Measurements from ENCODE around the gene UBE2O.

- TF ChIP-seq POLR2A (IDR thresholded peaks at IDR 0.05) (no peak), CTCF (IDR thresholded peaks at IDR 0.05) (no peak)
Measured at GRCh38 chr17:76485569-76485968, 32.6 kb upstream of the UBE2O start.

All from lower leg skin (tissue), 3 donors.